Measurements from ENCODE around the gene HSD17B2. TPM values are rescaled to one million over a fixed set of nuclear protein-coding genes. Genes with fewer than 3 reads are reported as not detected.

HSD17B2 gene
- total RNA-seq, 1 donor from 2014 or later, result not detected

GRCh38 chr16:82044585-82044911 lies 9.5 kb downstream of the HSD17B2 start:
- no peak overlapping the region for H3K4me3 Mint-ChIP-seq (ENCODE audit: low read depth)
- no peaks in the 10 kb centered on the region for H3K9me3 Mint-ChIP-seq
- no peaks in the 10 kb centered on the region for H3K4me1 Mint-ChIP-seq (ENCODE audit: low read depth)
- H3K27ac Mint-ChIP-seq, result no peak overlapping the region
- intact Hi-C loops (cut with micrococcal nuclease), result no loop called here
- no peaks in the 10 kb centered on the region for H3K36me3 Mint-ChIP-seq (ENCODE audit: low read depth)
- H3K27me3 Mint-ChIP-seq (ENCODE audit: low read depth), result peaks cover 12% of the 10 kb centered on the region
- DNase-seq (ENCODE audit: low spot score), result no peak

- Mint-ChIP-seq H3K4me1 (ENCODE audit: low read depth) (no peaks in the 10 kb centered on the region), H3K36me3 (ENCODE audit: low read depth) (no peaks in the 10 kb centered on the region), H3K27ac (no peak overlapping the region), H3K4me3 (ENCODE audit: low read depth) (no peak overlapping the region), H3K27me3 (ENCODE audit: low read depth) (peaks cover 13% of the 10 kb centered on the region), H3K9me3 (no peaks in the 10 kb centered on the region)
- no peak for DNase-seq (ENCODE audit: low spot score)
- intact Hi-C loops (cut with micrococcal nuclease), result no loop called here
Observed at GRCh38 chr16:82045465-82045864, 10.4 kb downstream of the HSD17B2 start.

DNA sequence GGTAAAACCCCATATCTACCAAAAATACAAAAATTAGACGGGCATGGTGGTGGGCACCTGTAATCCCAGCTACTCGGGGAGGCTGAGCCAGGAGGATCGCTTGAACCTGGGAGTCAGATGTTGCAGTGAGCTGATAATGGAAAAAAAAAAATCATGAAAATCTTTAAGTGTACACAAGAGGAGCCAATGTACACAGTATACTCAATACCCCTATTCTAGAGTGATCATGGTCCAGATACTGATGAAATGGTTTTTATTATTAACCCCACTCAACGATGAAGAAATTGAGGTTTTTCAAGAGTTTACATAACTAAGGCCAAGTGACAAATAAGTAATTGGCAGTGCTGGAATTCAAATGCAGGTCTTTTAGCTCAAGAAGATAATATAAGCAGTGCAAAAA lies 11.5 kb downstream of the HSD17B2 start:
- H3K4me3 Mint-ChIP-seq (ENCODE audit: low read depth), result no peak overlapping the region
- DNase-seq (ENCODE audit: low spot score), result no peak
- no peaks in the 10 kb centered on the region for H3K4me1 Mint-ChIP-seq (ENCODE audit: low read depth)
- no peaks in the 10 kb centered on the region for H3K36me3 Mint-ChIP-seq (ENCODE audit: low read depth)
- no peak overlapping the region for H3K27ac Mint-ChIP-seq
- peaks cover 18% of the 10 kb centered on the region for H3K27me3 Mint-ChIP-seq (ENCODE audit: low read depth)
- intact Hi-C loops (cut with micrococcal nuclease), result no loop called here
- H3K9me3 Mint-ChIP-seq, result no peaks in the 10 kb centered on the region

DNA sequence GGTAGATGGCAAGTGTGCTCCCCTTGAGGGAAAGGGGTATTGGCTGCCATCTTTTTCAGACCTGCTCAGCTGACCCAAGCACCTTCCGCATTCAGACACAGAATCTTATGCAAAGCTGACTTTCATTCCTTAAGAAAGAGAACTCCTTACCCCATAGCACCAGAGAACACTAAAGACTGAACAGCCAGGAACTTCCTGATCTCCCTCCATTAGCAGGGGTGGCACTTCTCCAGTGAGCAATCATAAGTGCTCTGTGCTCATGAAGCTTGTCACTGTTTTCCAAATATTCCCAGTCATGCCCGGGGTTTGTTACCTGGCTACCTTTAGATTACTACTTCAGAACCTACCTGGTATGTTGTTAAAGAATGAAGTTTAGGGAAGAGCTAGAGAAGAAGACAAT lies 11.9 kb downstream of the HSD17B2 start:
- Mint-ChIP-seq H3K36me3 (ENCODE audit: low read depth) (no peaks in the 10 kb centered on the region), H3K9me3 (no peaks in the 10 kb centered on the region), H3K4me3 (ENCODE audit: low read depth) (no peak overlapping the region), H3K4me1 (ENCODE audit: low read depth) (no peaks in the 10 kb centered on the region), H3K27me3 (ENCODE audit: low read depth) (peaks cover 18% of the 10 kb centered on the region), H3K27ac (no peak overlapping the region)
- DNase-seq (ENCODE audit: low spot score), result no peak
- intact Hi-C loops (cut with micrococcal nuclease), result no loop called here

DNA sequence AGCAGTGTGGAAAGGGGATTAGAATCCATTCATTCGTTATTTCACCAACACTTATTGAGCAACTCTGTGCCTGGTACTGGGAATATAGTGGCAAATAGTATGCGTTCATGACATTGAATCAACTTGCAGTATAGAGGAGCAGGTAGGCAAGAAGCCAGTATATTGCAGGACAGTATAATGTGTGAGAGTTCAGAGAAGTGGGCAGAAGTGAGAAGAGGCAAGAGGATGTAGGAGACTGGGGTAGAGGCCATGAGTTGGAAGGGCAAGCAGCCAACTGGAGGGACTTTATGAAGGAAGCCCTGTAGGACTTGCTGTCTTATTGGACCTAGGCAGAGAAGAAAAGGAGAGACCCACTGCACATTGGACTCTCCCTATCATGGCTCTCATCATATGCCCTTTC lies 12.3 kb downstream of the HSD17B2 start:
- DNase-seq (ENCODE audit: low spot score), result no peak
- Mint-ChIP-seq H3K36me3 (ENCODE audit: low read depth) (no peaks in the 10 kb centered on the region), H3K4me1 (ENCODE audit: low read depth) (no peaks in the 10 kb centered on the region), H3K4me3 (ENCODE audit: low read depth) (no peak overlapping the region), H3K27ac (no peak overlapping the region), H3K27me3 (ENCODE audit: low read depth) (peaks cover 18% of the 10 kb centered on the region), H3K9me3 (no peaks in the 10 kb centered on the region)
- intact Hi-C loops (cut with micrococcal nuclease), result no loop called here

GRCh38 chr16:82047787-82048186 lies 12.7 kb downstream of the HSD17B2 start:
- Mint-ChIP-seq H3K27me3 (ENCODE audit: low read depth) (peaks cover 18% of the 10 kb centered on the region), H3K27ac (no peak overlapping the region), H3K9me3 (no peaks in the 10 kb centered on the region), H3K36me3 (ENCODE audit: low read depth) (no peaks in the 10 kb centered on the region), H3K4me3 (ENCODE audit: low read depth) (no peak overlapping the region), H3K4me1 (ENCODE audit: low read depth) (no peaks in the 10 kb centered on the region)
- intact Hi-C loops (cut with micrococcal nuclease), result no loop called here
- DNase-seq (ENCODE audit: low spot score), result no peak

- H3K36me3 Mint-ChIP-seq (ENCODE audit: low read depth), result no peaks in the 10 kb centered on the region
- no peaks in the 10 kb centered on the region for H3K4me1 Mint-ChIP-seq (ENCODE audit: low read depth)
- intact Hi-C loops (cut with micrococcal nuclease), result no loop called here
- no peak for DNase-seq (ENCODE audit: low spot score)
- H3K27me3 Mint-ChIP-seq (ENCODE audit: low read depth), result peaks cover 25% of the 10 kb centered on the region
- H3K27ac Mint-ChIP-seq, result no peak overlapping the region
- no peaks in the 10 kb centered on the region for H3K9me3 Mint-ChIP-seq
- no peak overlapping the region for H3K4me3 Mint-ChIP-seq (ENCODE audit: low read depth)
Observed at GRCh38 chr16:82049484-82049883, 14.4 kb downstream of the HSD17B2 start.

GRCh38 chr16:82050506-82050905 lies 15.5 kb downstream of the HSD17B2 start:
- Mint-ChIP-seq H3K9me3 (no peaks in the 10 kb centered on the region), H3K27ac (no peak overlapping the region), H3K36me3 (ENCODE audit: low read depth) (no peaks in the 10 kb centered on the region), H3K4me3 (ENCODE audit: low read depth) (no peak overlapping the region), H3K27me3 (ENCODE audit: low read depth) (peaks cover 30% of the 10 kb centered on the region), H3K4me1 (ENCODE audit: low read depth) (no peaks in the 10 kb centered on the region)
- intact Hi-C loops (cut with micrococcal nuclease), result no loop called here
- DNase-seq (ENCODE audit: low spot score), result no peak

GRCh38 chr16:82050909-82051357 lies 15.9 kb downstream of the HSD17B2 start:
- intact Hi-C loops (cut with micrococcal nuclease), result no loop called here
- Mint-ChIP-seq H3K4me1 (ENCODE audit: low read depth) (no peaks in the 10 kb centered on the region), H3K9me3 (no peaks in the 10 kb centered on the region), H3K27me3 (ENCODE audit: low read depth) (peaks cover 34% of the 10 kb centered on the region), H3K36me3 (ENCODE audit: low read depth) (no peaks in the 10 kb centered on the region), H3K27ac (no peak overlapping the region), H3K4me3 (ENCODE audit: low read depth) (no peak overlapping the region)
- no peak for DNase-seq (ENCODE audit: low spot score)

DNA sequence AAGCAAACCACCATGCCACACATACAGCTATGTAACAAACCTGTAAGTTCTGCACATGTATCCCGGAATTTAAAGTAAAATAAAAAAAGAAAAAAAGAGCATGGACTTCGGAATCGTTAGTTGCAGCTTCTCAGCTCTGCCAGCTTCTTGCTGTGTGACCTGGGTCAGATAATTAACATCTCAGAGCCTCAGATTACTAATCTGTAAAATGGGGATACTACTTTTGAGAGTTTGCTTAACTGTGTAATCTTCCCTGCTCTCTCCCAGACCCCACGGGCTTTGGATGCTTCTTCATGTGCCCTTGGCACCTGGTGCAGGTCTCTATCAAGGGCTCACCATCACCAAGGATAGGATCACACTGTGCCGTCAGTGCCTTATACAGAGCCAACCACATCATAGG lies 16.6 kb downstream of the HSD17B2 start:
- Mint-ChIP-seq H3K4me3 (ENCODE audit: low read depth) (no peak overlapping the region), H3K36me3 (ENCODE audit: low read depth) (no peaks in the 10 kb centered on the region), H3K27me3 (ENCODE audit: low read depth) (peaks cover 34% of the 10 kb centered on the region), H3K9me3 (no peaks in the 10 kb centered on the region), H3K27ac (no peak overlapping the region), H3K4me1 (ENCODE audit: low read depth) (no peaks in the 10 kb centered on the region)
- intact Hi-C loops (cut with micrococcal nuclease), result no loop called here
- no peak for DNase-seq (ENCODE audit: low spot score)

GRCh38 chr16:82055117-82055516 lies 20.1 kb downstream of the HSD17B2 start:
- Mint-ChIP-seq H3K4me3 (ENCODE audit: low read depth) (no peak overlapping the region), H3K4me1 (ENCODE audit: low read depth) (no peaks in the 10 kb centered on the region), H3K36me3 (ENCODE audit: low read depth) (no peaks in the 10 kb centered on the region), H3K27me3 (ENCODE audit: low read depth) (peaks cover 25% of the 10 kb centered on the region), H3K9me3 (no peaks in the 10 kb centered on the region), H3K27ac (no peak overlapping the region)
- intact Hi-C loops (cut with micrococcal nuclease), result no loop called here
- no peak for DNase-seq (ENCODE audit: low spot score)

GRCh38 chr16:82055728-82056549 lies 20.9 kb downstream of the HSD17B2 start:
- Mint-ChIP-seq H3K27me3 (ENCODE audit: low read depth) (peaks cover 26% of the 10 kb centered on the region), H3K9me3 (no peaks in the 10 kb centered on the region), H3K4me3 (ENCODE audit: low read depth) (no peak overlapping the region), H3K27ac (no peak overlapping the region), H3K36me3 (ENCODE audit: low read depth) (no peaks in the 10 kb centered on the region), H3K4me1 (ENCODE audit: low read depth) (peaks cover 4% of the 10 kb centered on the region)
- no peak for DNase-seq (ENCODE audit: low spot score)
- intact Hi-C loops (cut with micrococcal nuclease), result no loop called here

- DNase-seq (ENCODE audit: low spot score), result no peak
- no peak overlapping the region for H3K4me3 Mint-ChIP-seq (ENCODE audit: low read depth)
- H3K27ac Mint-ChIP-seq, result no peak overlapping the region
- H3K4me1 Mint-ChIP-seq (ENCODE audit: low read depth), result peaks cover 4% of the 10 kb centered on the region
- H3K27me3 Mint-ChIP-seq (ENCODE audit: low read depth), result peaks cover 23% of the 10 kb centered on the region
- no peaks in the 10 kb centered on the region for H3K36me3 Mint-ChIP-seq (ENCODE audit: low read depth)
- H3K9me3 Mint-ChIP-seq, result no peaks in the 10 kb centered on the region
- intact Hi-C loops (cut with micrococcal nuclease), result no loop called here
Observed at GRCh38 chr16:82056550-82056896, 21.5 kb downstream of the HSD17B2 start.

All from activated T-helper 2 cell treated with anti-CD3 and anti-CD28 coated beads, Interferon-gamma antibody, Interleukin-2, Interleukin-4, amounts not matched to agents 10 μg/mL and 5 μg/mL and 100 μg/mL, durations not matched to agents 14 hours and 24 hours and 36 hours (primary cell).